Small intestine (tissue), 7 donors: ENCODE data around the gene COL11A1. TPM values are rescaled to one million over a fixed set of nuclear protein-coding genes. Genes with fewer than 3 reads are reported as not detected.

Experiments
- DNase-seq, 2 donors: peaks; one replicate each; pipeline versions ENCODE4 v3.0.0 to v3.0.0-alpha.2; 2013
- FAIRE-seq: peaks from 2 replicates; lab custom pipeline; 2012; peaks lifted over from hg19 to GRCh38; lab: Jason Lieb, UNC
- H3K27ac ChIP-seq, 3 donors: one replicate each; pipeline ENCODE4 v1.5.1; 2013; ENCODE audit warnings: low read length in 2 of 3, mild to moderate bottlenecking in 2 of 3, control low read depth in 1 of 3, inconsistent platforms in 1 of 3, low read depth in 1 of 3, moderate library complexity in 1 of 3
- H3K27me3 ChIP-seq, 3 donors: one replicate each; pipeline ENCODE4 v1.6.1; 2013; ENCODE audit warnings: low read length in 3 of 3, inconsistent platforms in 1 of 3; ENCODE audit not compliant: control insufficient read depth in 3 of 3, insufficient read depth in 3 of 3
- H3K36me3 ChIP-seq, 3 donors: one replicate each; pipeline ENCODE4 v1.6.1; 2013; ENCODE audit warnings: low read length in 3 of 3, inconsistent platforms in 1 of 3, low read depth in 1 of 3, mild to moderate bottlenecking in 1 of 3, moderate library complexity in 1 of 3; ENCODE audit not compliant: control insufficient read depth in 3 of 3, insufficient read depth in 2 of 3
- H3K4me1 ChIP-seq, 3 donors: one replicate each; pipeline ENCODE4 v1.6.1; 2013; ENCODE audit warnings: low read length in 2 of 3, inconsistent platforms in 1 of 3, low read depth in 1 of 3, mild to moderate bottlenecking in 1 of 3, moderate library complexity in 1 of 3; ENCODE audit not compliant: control insufficient read depth in 3 of 3, insufficient read depth in 2 of 3
- H3K4me3 ChIP-seq, 3 donors: one replicate each; pipeline ENCODE4 v1.5.1; 2013; ENCODE audit warnings: low read length in 3 of 3, control low read depth in 1 of 3, inconsistent platforms in 1 of 3, low read depth in 1 of 3, mild to moderate bottlenecking in 1 of 3, moderate library complexity in 1 of 3
- H3K9me3 ChIP-seq, 2 donors: one replicate each; pipeline ENCODE4 v1.6.1; 2013; ENCODE audit warnings: low read depth in 1 of 2, low read length in 1 of 2; ENCODE audit not compliant: control insufficient read depth in 2 of 2, insufficient read depth in 1 of 2
- WGBS, 3 donors: extraction: QIAGEN DNeasy Blood & Tissue Kit; methylation state at CpG; one replicate each; pipeline ENCODE4 v1.1.7; 2013; 5-methylcytosine and 5-hydroxymethylcytosine counted together
- polyA plus RNA-seq, 4 donors: library from polyadenylated mRNA; stranded (reverse) in 3 of 4; unstranded in 1 of 4; fragments of 200-250 nt in 3 of 4; fragments of 120-200 nt in 1 of 4; gene quantifications; one replicate each; pipeline versions ENCODE4 v1.2.1 to v1.2.3, GENCODE V29; 2013
- donor health status: healthy with polysubstance abuse.
- donor health status: control.
- donor health status: control.
- donor health status: Bipolar disorder and iron deficiency.
- donor health status: healthy.

COL11A1 gene
- polyA plus RNA-seq, 4 donors = 0.03 to 2.6 TPM; not detected in 2

DNA sequence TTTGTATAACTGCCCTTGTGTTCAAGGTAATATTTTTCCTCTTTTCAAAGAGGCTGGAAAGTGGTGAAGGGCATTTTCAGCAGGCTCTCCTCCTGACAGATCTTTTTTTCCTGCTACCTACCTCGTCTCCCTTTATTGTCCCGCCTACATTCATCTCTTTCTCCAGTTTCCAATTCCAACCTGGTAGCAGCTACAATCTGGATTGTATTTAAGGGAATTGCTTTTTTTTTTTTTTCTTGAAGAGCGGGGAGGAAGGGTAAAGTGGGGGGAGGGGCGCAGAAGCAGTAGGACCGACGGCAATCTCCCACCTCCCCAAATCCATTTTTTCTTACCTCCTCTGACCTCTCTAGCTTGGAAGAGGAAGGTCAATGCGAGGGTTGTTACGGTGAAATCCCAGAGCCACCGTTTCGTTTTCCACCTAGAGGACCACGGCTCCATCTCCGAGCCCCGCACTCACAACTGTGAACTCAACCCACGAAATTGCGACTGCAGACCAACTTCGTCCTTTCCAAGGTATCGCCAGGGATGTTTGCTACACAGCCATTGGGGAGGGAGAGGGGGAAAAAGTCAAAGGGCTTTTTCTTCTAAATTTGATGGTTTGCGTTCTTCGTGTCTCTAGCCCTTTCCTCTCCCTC is 464 bp downstream of the COL11A1 start:
- 3 to 8% (median 6%) methylated on average over 19 of the region's 19 CpGs for WGBS, 3 donors
- FAIRE-seq = no peak

DNA sequence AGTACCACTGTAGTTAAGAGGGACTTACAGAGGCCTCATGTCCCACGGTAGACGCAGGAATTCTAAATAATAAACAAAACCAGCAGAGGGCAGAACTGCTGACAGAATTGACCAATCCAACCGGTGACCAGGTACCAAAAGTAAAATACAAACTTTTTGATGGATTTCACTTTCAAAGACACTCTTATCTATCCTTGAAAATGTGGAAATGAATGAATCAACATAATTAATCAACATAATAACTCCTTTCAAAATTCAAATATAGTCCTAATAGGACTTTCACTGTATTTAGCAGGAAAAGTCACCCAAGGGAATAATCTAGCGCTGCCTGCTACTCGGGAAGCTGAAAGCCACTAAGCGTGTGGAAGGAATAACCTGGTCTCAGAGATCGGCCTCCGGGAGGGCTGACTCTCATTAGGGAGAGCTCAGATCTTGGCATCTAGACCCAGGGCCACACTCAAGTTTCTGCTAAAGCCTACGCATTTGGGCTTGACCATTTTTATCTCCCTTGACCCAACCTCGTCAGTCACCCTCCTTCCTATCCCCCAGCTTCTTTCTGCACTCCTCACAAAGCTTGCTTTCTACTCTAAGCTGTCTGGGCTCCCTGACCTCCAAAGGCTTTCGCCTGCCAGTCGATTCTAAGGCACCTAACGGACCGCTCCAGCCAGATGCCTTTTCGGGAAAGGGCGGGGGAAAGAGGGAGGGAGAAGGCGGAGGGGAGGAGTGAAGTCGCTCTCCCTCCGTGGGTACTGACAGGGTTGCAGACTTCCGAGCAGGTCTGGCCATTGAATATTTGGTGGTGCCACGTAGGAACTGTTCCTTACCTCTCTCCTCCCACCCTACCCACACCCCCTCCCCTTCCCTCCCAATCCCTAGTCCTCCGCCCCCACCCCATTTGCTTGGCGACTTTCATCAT is 1.6 kb downstream of the COL11A1 start:
- peaks cover 0 to 26% (median 0%) of the 10 kb centered on the region in 3 donors for H3K27me3 ChIP-seq
- DNase-seq (peak; percentile 14 to 33), FAIRE-seq (no peak)
- no peaks in the 10 kb centered on the region for H3K9me3 ChIP-seq
- peak overlapping the region in 1 of 3 donors; percentile 35 for H3K4me3 ChIP-seq
- H3K4me1 ChIP-seq = no peaks in the 10 kb centered on the region
- H3K27ac ChIP-seq = no peak overlapping the region
- H3K36me3 ChIP-seq = no peaks in the 10 kb centered on the region
- 3 to 6% (median 5%) methylated on average over 23 of the region's 23 CpGs for WGBS, 3 donors

More for the DNA sequence above, 464 bp downstream of the COL11A1 start:
- H3K36me3 ChIP-seq = no peaks in the 10 kb centered on the region
- no peak for DNase-seq
- no peaks in the 10 kb centered on the region for H3K4me1 ChIP-seq
- H3K9me3 ChIP-seq = no peaks in the 10 kb centered on the region
- peaks cover 0 to 26% (median 0%) of the 10 kb centered on the region in 3 donors for H3K27me3 ChIP-seq
- peak overlapping the region in 1 of 3 donors; percentile 33 for H3K4me3 ChIP-seq
- no peak overlapping the region for H3K27ac ChIP-seq

DNA sequence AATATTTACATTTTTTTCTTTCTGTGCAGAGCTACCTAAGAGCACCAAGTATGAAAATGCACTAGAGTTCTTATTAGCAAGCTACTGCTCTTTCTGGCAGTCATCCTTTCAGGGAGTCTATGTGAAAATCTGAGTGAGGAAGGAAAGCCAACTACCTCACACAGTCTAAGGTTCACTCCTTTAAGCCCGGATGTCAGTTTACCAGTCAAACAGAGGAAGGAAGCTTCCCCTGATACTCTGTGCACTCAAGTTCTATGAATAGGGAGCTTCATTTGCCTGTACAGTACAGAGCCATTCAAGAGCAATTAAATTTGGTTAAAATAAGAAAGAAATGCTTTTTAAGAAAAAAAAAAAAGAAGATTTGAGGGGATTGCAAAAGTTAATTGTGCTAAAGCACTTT is 6.9 kb downstream of the COL11A1 start:
- DNase-seq (no peak), FAIRE-seq (no peak)
- Histone ChIP-seq H3K9me3 (no peaks in the 10 kb centered on the region), H3K36me3 (no peaks in the 10 kb centered on the region), H3K4me3 (no peak overlapping the region), H3K27me3 (peaks cover 0 to 2% (median 0%) of the 10 kb centered on the region in 3 donors), H3K4me1 (no peaks in the 10 kb centered on the region), H3K27ac (no peak overlapping the region)
- WGBS, 3 donors = 25 to 30% (median 26%) methylated on average over 1 of the region's 1 CpG

DNA sequence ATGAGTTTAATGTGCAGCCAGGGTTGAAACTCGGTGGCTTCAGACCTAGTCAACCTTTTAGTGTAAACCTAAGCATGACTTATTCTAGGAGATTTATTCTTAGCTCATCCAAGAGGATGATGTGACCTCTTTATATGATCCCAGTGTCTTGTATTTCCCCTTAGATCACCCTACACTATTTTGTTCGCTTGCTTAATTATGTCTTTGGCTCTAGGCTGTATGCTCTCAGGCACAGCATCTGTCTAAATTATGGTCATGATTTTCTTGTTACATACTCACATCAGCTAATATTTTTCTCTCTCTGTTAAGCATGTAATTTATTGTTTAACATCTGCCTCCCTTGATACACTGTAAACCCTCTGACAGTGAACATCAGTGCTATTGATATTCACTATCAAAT is 19.1 kb downstream of the COL11A1 start:
- H3K27me3 ChIP-seq = no peaks in the 10 kb centered on the region
- no peak overlapping the region for H3K4me3 ChIP-seq
- H3K9me3 ChIP-seq = no peaks in the 10 kb centered on the region
- H3K4me1 ChIP-seq = no peaks in the 10 kb centered on the region
- WGBS, 3 donors = 57 to 69% (median 62%) methylated on average over 2 of the region's 2 CpGs
- no peaks in the 10 kb centered on the region for H3K36me3 ChIP-seq
- H3K27ac ChIP-seq = no peak overlapping the region
- no peak for DNase-seq
- no peak for FAIRE-seq

DNA sequence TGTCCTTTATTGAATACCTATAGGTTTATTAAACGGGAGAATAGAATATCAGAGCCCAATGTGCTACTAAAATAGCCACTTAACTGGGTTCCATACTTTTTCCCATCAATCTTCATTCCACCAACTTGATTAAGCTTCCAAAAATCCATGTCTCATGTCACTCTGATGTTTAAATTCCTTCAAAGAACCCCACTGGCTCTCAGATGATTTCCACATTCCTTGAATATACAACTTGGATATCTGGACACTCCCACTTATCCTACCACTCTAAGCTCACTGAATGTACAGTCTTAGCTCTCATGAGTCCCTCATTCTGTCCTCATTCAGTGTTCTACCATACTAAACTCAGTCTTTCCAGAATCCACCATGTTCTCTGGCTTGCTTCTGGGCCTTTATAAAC is 21.1 kb downstream of the COL11A1 start:
- H3K9me3 ChIP-seq = no peaks in the 10 kb centered on the region
- H3K4me3 ChIP-seq = no peak overlapping the region
- FAIRE-seq (no peak), DNase-seq (no peak)
- H3K27ac ChIP-seq = no peak overlapping the region
- 57 to 80% (median 73%) methylated on average over 1 of the region's 1 CpG for WGBS, 3 donors
- H3K27me3 ChIP-seq = no peaks in the 10 kb centered on the region
- H3K36me3 ChIP-seq = no peaks in the 10 kb centered on the region
- no peaks in the 10 kb centered on the region for H3K4me1 ChIP-seq

DNA sequence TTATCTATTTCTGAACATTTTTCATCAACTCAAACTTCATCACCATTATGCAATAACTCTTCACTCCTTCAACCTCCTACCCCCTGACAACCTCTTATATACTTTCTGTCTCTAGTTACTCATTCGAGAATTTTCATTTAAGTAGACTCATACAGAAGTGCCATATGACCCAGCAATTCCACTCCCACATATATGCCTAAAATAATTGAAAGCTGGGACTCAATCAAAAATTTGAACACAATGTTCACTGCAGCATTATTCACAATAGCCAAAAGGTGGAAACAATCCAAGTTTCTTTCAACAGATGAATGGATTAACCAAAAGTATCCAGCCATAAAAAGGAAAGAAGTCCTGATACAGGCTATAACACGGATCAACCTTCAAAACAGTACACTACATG is 24.1 kb downstream of the COL11A1 start:
- Histone ChIP-seq H3K9me3 (no peaks in the 10 kb centered on the region), H3K27me3 (no peaks in the 10 kb centered on the region), H3K36me3 (no peaks in the 10 kb centered on the region), H3K4me1 (no peaks in the 10 kb centered on the region), H3K27ac (no peak overlapping the region), H3K4me3 (no peak overlapping the region)
- WGBS, 3 donors = 34 to 52% (median 35%) methylated on average over 2 of the region's 2 CpGs
- no peak for FAIRE-seq
- DNase-seq = no peak

DNA sequence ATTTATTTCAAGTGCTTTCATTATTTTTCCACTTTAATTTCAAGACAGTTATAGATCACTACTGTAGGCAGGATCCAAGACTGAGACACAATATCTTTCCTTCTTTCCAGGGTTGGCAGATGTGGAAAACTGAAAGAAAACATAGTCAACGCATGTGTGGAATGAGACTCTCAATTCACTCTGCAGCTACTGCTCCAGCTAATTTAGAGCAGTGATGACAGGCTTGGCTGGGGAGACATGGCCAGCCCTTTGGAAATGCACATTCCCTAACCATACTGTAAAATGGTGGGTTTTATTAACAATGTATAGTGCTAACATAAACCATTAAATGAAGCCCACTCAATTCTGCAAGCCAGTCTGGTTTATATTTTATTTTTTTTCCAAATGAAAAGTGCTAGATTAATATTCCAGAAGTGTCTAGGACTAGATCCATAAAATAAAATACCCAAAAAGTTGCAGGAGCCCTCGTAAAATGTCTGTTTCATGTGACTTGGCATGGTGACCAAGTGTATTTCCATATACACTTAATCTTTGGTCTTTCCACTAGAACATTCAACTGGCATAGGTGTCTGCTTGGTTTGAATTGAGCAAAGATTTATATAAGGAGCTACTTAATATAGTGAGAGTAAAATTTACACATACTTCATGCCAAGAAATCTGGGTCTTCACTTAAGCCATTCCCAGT is 32.9 kb downstream of the COL11A1 start:
- Histone ChIP-seq H3K27me3 (no peaks in the 10 kb centered on the region), H3K4me1 (no peaks in the 10 kb centered on the region), H3K4me3 (no peak overlapping the region), H3K9me3 (no peaks in the 10 kb centered on the region), H3K36me3 (no peaks in the 10 kb centered on the region), H3K27ac (no peak overlapping the region)
- DNase-seq (no peak), FAIRE-seq (no peak)
- WGBS, 3 donors = 78 to 82% (median 81%) methylated on average over 2 of the region's 2 CpGs

DNA sequence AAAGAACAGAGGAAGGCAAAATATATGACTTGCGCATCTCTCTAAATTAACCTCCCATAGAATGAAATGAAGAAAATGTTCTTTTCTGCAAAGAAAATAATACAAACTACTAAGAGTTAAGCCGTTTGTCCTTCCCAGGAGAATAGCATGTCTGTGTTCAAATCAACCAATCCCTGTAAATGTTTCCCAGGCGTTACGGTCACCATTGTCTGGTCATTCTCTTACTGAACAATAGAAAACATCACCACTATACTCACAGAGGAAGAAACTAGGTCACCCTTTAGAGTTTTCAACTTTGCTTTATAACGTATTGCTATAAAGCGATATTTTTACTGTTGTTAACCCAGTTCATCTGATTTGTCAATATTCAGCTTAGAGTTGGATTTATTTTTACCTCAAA is 34.1 kb downstream of the COL11A1 start:
- Histone ChIP-seq H3K9me3 (no peaks in the 10 kb centered on the region), H3K36me3 (no peaks in the 10 kb centered on the region), H3K4me3 (no peak overlapping the region), H3K27ac (no peak overlapping the region), H3K27me3 (no peaks in the 10 kb centered on the region), H3K4me1 (no peaks in the 10 kb centered on the region)
- DNase-seq (no peak), FAIRE-seq (no peak)
- WGBS, 3 donors = 81 to 85% (median 83%) methylated on average over 6 of the region's 6 CpGs
